CD1c-positive myeloid dendritic cell (primary cell): ENCODE results near the gene COL4A5.

Experiments used
- DNase-seq: peaks from one replicate; pipeline ENCODE4 v3.0.0-alpha.2; 2016; ENCODE audit errors: extremely low spot score

COL4A5 gene

DNA sequence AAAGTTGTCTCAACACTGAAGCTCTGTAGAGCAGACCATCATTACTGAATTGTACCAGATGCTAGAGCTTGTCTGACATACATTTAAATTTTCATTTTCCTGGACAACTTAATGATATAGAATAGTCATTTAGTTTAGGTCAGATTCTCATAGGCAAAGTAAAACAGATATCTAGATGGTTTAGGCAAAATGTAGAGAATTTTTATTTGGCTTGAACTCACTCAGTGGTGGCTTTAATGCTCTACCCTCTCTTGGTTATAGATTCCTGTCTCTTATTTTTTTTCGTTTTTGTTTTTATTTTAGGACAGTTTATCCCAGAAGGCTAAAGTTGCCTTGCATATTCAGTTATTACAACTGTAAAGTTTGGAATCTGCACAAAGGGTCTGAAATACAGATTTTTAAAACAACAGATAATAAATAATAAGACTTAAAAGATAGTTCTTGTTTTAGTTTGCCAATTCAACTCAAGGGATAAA, 300.7 kb downstream of the COL4A5 start:
- no peak for DNase-seq
